ENCODE data around the gene MAGEA10.

DNA sequence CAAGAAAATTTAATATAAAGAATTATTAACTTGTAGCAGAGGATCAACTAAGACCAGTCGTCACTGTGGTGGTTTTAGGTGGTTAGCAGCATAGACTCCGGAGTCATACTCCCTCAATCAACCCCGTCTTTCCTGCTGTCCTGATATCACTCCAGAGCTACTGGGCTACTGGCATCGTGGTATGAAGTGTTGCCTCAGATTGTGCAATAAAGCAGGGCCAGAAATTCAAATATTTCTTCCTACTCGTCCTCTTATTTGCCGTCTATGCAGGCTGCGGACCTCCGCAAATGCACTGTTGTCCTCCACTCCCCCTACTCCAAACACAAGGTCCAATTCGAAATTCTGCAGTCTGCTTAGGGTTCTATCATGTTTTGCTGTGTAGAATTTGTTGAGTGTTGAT is 1.2 kb upstream of the MAGEA10 start:
- TF ChIP-seq CTCF (IDR thresholded peaks at IDR 0.05) (no peak), ZFX (IDR thresholded peaks at IDR 0.05; ENCODE audit: borderline replicate concordance) (no peak)

Data from 22Rv1 (cell line).